ENCODE data around the gene LTBP4. TPM values are rescaled to one million over a fixed set of nuclear protein-coding genes. Genes with fewer than 3 reads are reported as not detected.

The LTBP4 gene
- total and polyA plus RNA-seq, 7 donors = 31.9 to 206 (median 118) TPM

GRCh38 chr19:40565355-40565754, 35.8 kb upstream of the LTBP4 start:
- H3K4me1 ChIP-seq = peaks cover 0 to 16% (median 12%) of the 10 kb centered on the region in 4 donors
- H3K36me3 ChIP-seq = no peaks in the 10 kb centered on the region
- peaks cover 14 to 42% (median 32%) of the 10 kb centered on the region in 3 donors for H3K27me3 ChIP-seq
- 47 to 77% methylated on average over 7 of the region's 7 CpGs for WGBS, 2 donors
- TF ChIP-seq CTCF (IDR thresholded peaks at IDR 0.05) (no peak), EP300 (IDR thresholded peaks at IDR 0.05) (no peak), POLR2A (IDR thresholded peaks at IDR 0.05) (no peak), POLR2AphosphoS5 (IDR thresholded peaks at IDR 0.05) (no peak)
- H3K9me3 ChIP-seq = no peaks in the 10 kb centered on the region
- no peak overlapping the region for H3K4me3 ChIP-seq
- H3K27ac ChIP-seq = no peak overlapping the region
- no peak for DNase-seq
- intact Hi-C loops (cut with DNase I) = no loop called here

- no peak for DNase-seq
- no peak overlapping the region for H3K27ac ChIP-seq
- peaks cover 0 to 18% (median 13%) of the 10 kb centered on the region in 4 donors for H3K4me1 ChIP-seq
- H3K4me3 ChIP-seq = no peak overlapping the region
- intact Hi-C loops (cut with DNase I) = no loop called here
- peaks cover 14 to 42% (median 32%) of the 10 kb centered on the region in 3 donors for H3K27me3 ChIP-seq
- WGBS, 2 donors = 39 to 79% methylated on average over 14 of the region's 14 CpGs
- no peaks in the 10 kb centered on the region for H3K36me3 ChIP-seq
- no peak for TF ChIP-seq CTCF (IDR thresholded peaks at IDR 0.05)
- no peak for TF ChIP-seq EP300 (IDR thresholded peaks at IDR 0.05)
- no peak for TF ChIP-seq POLR2AphosphoS5 (IDR thresholded peaks at IDR 0.05)
- no peak for TF ChIP-seq POLR2A (IDR thresholded peaks at IDR 0.05)
- no peaks in the 10 kb centered on the region for H3K9me3 ChIP-seq
Observed at GRCh38 chr19:40565910-40566495, 35.2 kb upstream of the LTBP4 start.

- TF ChIP-seq POLR2A (IDR thresholded peaks at IDR 0.05) (no peak), EP300 (IDR thresholded peaks at IDR 0.05) (no peak), POLR2AphosphoS5 (IDR thresholded peaks at IDR 0.05) (no peak), CTCF (IDR thresholded peaks at IDR 0.05) (no peak)
- intact Hi-C loops (cut with DNase I) = no loop called here
- no peak for DNase-seq
- Histone ChIP-seq H3K27ac (no peak overlapping the region), H3K4me1 (peaks cover 0 to 18% (median 13%) of the 10 kb centered on the region in 4 donors), H3K36me3 (no peaks in the 10 kb centered on the region), H3K27me3 (peaks cover 14 to 42% (median 32%) of the 10 kb centered on the region in 3 donors), H3K9me3 (no peaks in the 10 kb centered on the region), H3K4me3 (peak overlapping the region in 3 of 4 donors; percentile 19 to 36 (median 30))
- WGBS, 2 donors = 17 to 22% methylated on average over 20 of the region's 20 CpGs
Observed at GRCh38 chr19:40567040-40567749, 34.0 kb upstream of the LTBP4 start.

DNA sequence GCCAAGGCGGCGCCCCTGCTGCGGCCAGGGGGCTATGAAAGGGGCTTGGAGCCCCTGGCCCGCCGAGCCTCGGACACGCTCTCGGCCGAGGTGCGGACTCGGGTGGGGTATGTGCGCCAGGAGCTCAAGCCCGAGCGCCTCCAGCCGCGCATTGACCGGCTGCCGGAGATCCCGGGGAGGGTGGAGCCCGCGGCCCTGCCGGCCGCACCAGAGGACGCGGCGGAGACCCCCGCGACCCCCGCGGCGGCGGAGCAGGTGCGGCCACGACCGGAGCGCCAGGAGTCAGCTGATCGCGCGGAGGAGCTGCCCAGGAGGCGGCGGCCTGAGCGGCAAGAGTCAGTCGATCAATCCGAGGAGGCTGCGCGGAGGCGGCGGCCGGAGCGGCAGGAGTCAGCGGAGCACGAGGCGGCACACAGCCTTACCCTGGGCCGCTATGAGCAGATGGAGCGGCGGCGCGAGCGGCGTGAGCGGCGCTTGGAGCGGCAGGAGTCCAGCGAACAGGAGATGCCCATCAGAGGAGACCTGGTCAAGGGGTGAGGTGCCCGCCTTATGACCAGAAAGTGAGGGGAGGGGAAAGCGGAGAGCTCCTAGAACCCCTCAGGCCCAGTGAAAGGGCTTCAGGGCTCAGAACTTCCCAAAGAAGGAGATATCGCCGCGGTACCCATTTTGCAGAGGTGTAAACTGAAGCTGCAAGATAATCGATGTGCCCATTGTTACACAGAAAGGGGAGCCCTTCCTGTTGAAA, 33.2 kb upstream of the LTBP4 start:
- Histone ChIP-seq H3K27me3 (peaks cover 14 to 42% (median 32%) of the 10 kb centered on the region in 3 donors), H3K9me3 (no peaks in the 10 kb centered on the region), H3K4me1 (peaks cover 0 to 18% (median 13%) of the 10 kb centered on the region in 4 donors), H3K27ac (no peak overlapping the region), H3K4me3 (peak overlapping the region in 3 of 4 donors; percentile 19 to 36 (median 30)), H3K36me3 (no peaks in the 10 kb centered on the region)
- TF ChIP-seq POLR2AphosphoS5 (IDR thresholded peaks at IDR 0.05) (no peak), POLR2A (IDR thresholded peaks at IDR 0.05) (no peak), EP300 (IDR thresholded peaks at IDR 0.05) (no peak), CTCF (IDR thresholded peaks at IDR 0.05) (no peak)
- WGBS, 2 donors = 9 to 14% methylated on average over 70 of the region's 70 CpGs
- no peak for DNase-seq
- intact Hi-C loops (cut with DNase I) = no loop called here

Data from sigmoid colon (tissue), 7 donors.